ENCODE measurements around the gene PLEKHA6.

PLEKHA6 gene

GRCh38 chr1:204383163-204383904, 23.6 kb upstream of the PLEKHA6 start:
- no peak for DNase-seq (ENCODE audit: low read depth, low spot score)

- no peak for DNase-seq (ENCODE audit: low read depth, low spot score)
Observed at GRCh38 chr1:204382714-204383083, 23.0 kb upstream of the PLEKHA6 start.

GRCh38 chr1:204380293-204380831, 20.6 kb upstream of the PLEKHA6 start:
- DNase-seq (ENCODE audit: low read depth, low spot score) = no peak

GRCh38 chr1:204377800-204378668, 18.3 kb upstream of the PLEKHA6 start:
- DNase-seq (ENCODE audit: low read depth, low spot score) = peak; percentile 46

DNA sequence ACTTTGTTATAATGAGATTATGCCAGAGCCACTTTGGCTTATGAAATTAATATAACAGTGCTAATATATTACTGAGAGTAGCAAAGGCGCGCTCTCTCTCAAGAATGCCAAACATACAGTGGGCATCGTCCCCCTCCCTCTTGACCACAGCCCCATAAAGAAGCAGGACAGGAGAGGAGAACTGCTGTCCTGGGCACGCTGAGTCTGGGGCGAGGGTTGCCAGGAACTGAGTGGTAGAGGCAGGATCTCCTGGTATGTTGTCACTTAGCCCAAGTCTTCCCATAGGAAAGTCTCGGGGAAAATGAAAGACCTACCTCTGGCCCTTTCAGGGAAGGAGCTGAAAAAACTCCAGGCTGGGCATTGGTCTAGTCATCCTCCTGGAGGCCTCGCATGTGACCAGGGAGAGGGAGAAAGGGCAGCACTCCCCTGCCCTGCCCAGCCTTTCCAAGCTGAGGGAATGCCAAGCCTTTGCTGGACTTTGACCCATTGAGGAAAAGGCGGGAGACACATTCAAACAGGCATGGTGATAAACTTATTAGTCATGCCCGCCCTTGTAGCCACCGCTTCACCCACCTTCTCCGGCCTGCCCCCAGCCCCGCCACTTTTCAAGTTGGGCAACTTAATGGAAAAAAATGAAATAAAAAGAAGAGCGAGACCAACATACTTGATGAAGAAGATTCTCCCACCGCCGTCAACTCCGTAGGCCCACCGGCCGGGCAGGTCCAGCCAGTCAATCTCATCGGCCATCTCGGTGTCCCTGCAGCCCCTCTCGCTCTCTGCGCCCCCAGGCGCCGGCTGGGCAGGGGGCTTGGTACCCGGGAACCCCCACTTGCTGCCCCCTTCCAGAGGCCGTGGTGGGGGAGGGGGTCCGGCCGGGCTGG, 17.4 kb upstream of the PLEKHA6 start:
- DNase-seq (ENCODE audit: low read depth, low spot score) = no peak

DNA sequence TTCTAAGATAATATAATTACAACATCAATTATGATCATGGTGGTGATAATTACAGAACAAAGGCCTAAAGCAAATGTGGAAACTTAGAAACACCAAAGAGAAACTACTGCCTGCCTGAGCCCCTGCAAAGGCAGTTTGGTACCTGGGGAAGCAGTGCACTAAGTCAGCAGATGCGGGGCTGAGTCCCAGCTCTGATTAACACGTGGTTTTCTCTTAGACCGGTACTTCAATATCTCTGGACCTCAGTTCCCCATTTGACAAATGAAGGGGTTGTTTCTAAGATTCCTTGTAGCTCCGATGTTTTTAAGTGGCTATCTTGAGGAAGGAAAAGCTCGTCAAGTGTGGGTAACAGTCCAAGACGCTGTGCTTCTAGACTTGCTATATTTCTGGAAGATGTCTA, 16.7 kb upstream of the PLEKHA6 start:
- DNase-seq (ENCODE audit: low read depth, low spot score) = no peak

GRCh38 chr1:204373911-204374310, 14.2 kb upstream of the PLEKHA6 start:
- DNase-seq (ENCODE audit: low read depth, low spot score) = no peak

DNA sequence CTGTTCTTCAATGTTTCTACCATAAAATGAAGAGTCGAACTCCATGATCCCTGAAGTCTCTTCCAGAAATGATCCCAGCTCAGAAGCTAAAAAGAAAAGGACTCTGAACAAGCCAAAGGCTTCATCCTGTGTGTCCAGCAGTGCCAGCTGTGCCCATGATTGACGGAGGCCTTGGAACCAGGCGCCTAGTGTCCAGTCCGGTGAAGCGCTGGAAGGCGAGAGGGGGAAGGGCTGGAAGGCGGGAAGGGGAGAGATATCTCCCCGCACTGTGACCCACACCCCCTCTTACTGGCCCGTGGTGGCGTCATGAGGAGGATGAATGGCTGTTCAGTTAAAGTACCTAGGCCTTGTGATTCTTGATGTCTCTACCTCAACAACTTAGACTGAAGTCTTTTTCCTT, 10.4 kb upstream of the PLEKHA6 start:
- no peak for DNase-seq (ENCODE audit: low read depth, low spot score)

DNA sequence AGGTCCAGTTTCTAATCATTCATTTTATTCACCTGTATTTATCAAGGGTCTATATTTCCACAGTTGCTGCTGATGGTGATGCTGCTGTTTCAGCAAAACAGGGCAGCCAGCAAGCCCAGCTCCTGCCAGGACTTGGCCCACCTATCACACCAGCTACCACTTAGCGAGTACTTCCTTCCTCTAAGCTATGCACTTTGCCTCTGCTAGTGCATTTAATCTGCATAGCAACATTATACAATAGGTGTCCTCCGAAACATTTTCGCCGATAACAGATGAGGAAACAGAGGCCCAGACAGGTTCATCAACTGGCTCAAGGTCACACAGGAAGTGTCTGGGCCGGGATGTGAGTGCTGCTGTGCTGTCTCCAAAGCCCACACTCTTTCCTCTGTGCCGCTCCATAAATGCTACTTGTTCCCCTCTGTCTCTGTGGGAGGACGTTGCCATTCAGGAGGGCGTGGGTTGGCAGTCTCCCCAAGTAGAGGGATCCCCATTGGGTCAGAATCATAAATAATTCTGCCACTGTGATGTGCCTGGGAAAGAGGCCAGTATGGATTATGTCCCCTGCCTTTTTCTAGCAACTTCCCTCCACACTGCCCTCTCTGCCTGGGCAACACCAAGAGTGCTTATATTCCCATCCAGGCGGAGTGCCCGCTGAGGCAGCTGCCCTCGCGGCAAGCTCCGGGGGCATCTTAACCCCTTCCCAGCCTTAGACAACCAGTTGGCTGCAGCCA, 9.4 kb upstream of the PLEKHA6 start:
- no peak for DNase-seq (ENCODE audit: low read depth, low spot score)

GRCh38 chr1:204367956-204368355, 8.2 kb upstream of the PLEKHA6 start:
- no peak for DNase-seq (ENCODE audit: low read depth, low spot score)

GRCh38 chr1:204367193-204367858, 7.6 kb upstream of the PLEKHA6 start:
- DNase-seq (ENCODE audit: low read depth, low spot score) = no peak

- DNase-seq (ENCODE audit: low read depth, low spot score) = no peak
Observed at GRCh38 chr1:204366759-204367158, 7.0 kb upstream of the PLEKHA6 start.

GRCh38 chr1:204363335-204364114, 3.8 kb upstream of the PLEKHA6 start:
- peak; percentile 84 for DNase-seq (ENCODE audit: low read depth, low spot score)

DNA sequence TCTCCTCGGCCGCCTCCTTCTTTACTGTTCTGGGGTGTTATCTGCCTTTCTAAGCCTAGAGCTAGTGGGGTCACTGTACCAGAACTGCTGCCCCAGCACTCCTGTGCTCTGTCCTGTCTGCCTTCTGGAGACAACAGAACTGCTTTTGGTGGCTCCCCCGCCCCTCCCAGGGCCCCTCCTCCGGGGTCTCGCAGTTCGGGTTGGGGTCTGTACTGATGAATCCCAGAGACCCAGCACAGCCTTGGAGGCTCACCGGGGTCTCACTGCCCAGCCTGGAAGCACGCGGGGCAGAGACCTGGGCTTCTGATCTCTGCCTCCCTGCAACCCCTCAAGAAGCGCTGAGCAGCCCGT, 3.2 kb upstream of the PLEKHA6 start:
- DNase-seq (ENCODE audit: low read depth, low spot score) = no peak

DNA sequence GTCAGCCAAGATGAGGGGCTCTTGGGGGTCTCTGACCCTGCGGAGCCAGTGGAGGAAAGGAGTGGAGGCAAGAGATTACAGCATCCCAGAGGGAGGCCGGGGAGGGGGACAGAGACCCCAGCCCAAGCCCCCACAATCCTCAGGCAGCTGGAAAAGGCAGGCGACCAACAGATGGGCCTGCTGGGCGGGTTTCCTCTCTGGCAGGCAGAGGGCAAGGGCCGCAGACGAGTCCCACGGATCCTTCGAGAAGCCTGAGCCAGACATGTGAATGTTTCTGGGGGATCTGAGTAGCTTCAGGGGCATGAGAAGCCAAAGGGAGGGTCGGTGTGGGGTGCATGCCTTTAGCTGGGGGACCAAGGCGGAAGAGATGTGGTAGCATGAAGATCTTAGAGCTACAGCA, 2.1 kb upstream of the PLEKHA6 start:
- no peak for DNase-seq (ENCODE audit: low read depth, low spot score)

DNA sequence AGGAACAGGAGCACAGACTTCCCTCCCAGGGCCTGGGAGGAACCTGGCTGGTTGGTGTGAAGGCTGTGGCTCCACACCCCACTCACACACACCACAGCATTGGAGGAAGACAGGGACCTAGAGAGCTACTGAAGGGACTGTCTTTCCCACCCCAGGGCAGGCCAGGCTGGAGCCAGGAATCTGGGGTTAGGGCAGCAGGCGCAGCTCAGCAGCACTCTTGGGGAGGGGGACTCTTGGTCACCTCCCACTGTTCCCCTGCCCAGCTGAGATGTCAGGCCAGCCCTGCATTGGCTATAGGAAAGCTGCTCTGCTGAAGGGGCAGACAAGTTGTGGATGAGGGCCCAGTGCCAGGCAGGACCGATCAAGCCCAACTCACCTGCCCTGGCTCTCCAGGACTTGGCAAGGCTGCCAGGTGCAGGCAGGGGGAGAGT, 1.6 kb upstream of the PLEKHA6 start:
- no peak for DNase-seq (ENCODE audit: low read depth, low spot score)

- DNase-seq (ENCODE audit: low read depth, low spot score) = no peak
Observed at GRCh38 chr1:204360314-204360713, 585 bp upstream of the PLEKHA6 start.

DNA sequence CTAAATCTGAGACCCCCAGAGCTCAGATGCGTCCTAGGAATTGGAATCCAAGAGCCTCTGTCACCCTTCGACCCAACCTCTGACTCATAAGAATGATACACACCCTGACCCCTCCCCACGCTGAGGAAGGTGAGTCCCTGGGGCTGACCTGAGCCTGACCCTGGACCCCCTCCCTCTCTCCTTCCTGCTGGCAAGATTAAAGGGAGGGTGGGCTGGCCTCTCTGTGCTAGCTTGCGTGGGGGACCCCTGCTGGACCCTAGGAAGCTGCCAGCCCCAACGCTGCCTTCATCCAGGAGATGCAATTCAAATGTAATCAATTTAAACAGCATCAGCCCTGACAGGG, 627 bp downstream of the PLEKHA6 start:
- DNase-seq (ENCODE audit: low read depth, low spot score) = no peak

GRCh38 chr1:204358605-204359004, 1.1 kb downstream of the PLEKHA6 start:
- no peak for DNase-seq (ENCODE audit: low read depth, low spot score)

All from astrocyte of the hippocampus (primary cell).